Activated CD4-positive, alpha-beta memory T cell treated with anti-CD3 and anti-CD28 coated beads, Interleukin-2, amount 10 ng/mL, durations not matched to agents 7 days and 5 days (primary cell): ENCODE data around the gene COL16A1. TPM values are rescaled to one million over a fixed set of nuclear protein-coding genes. Genes with fewer than 3 reads are reported as not detected.

ENCODE experiments used
- CTCF ChIA-PET: fragments of 350-600 bp; sonication (Branson Sonifier 250); formaldehyde crosslinking; loops from one replicate; lab custom pipeline; 2021; ENCODE audit warnings: antibody characterized with exemption, inconsistent platforms; lab: Charles Lee
- POLR2A ChIA-PET: fragments of 350-600 bp; sonication (Branson Sonifier 250); formaldehyde crosslinking; loops from one replicate; lab custom pipeline; 2021; ENCODE audit warnings: antibody characterized with exemption; lab: Charles Lee
- DNase-seq: peaks from one replicate; pipeline ENCODE4 v3.0.0-alpha.2; 2020
- H3K27ac Mint-ChIP-seq: one replicate; pipeline ENCODE4 v1.8.0; 2021; ENCODE audit warnings: mild to moderate bottlenecking, mixed read lengths
- H3K27me3 Mint-ChIP-seq: one replicate; pipeline ENCODE4 v1.8.0; 2021; ENCODE audit warnings: mixed read lengths
- H3K36me3 Mint-ChIP-seq: one replicate; pipeline ENCODE4 v1.8.0; 2021; ENCODE audit warnings: low read depth, mixed read lengths
- H3K4me1 Mint-ChIP-seq: one replicate; pipeline ENCODE4 v1.8.0; 2021; ENCODE audit warnings: mixed read lengths
- H3K4me3 Mint-ChIP-seq: one replicate; pipeline ENCODE4 v1.8.0; 2021; ENCODE audit warnings: mild to moderate bottlenecking, mixed read lengths
- H3K9me3 Mint-ChIP-seq: one replicate; pipeline ENCODE4 v1.8.0; 2021; ENCODE audit warnings: mixed read lengths
- total RNA-seq, 2 experiments: library from RNA; stranded (reverse); gene quantifications; one replicate each; pipeline ENCODE4 v1.2.3, GENCODE V29; 2021

Gene COL16A1
- total RNA-seq, 2 experiments from 2014 or later: not detected

GRCh38 chr1:31687601-31688000, 16.2 kb downstream of the COL16A1 start:
- H3K27me3 Mint-ChIP-seq: peaks cover 23% of the 10 kb centered on the region
- H3K4me3 Mint-ChIP-seq: no peak overlapping the region
- no peaks in the 10 kb centered on the region for H3K9me3 Mint-ChIP-seq
- ChIA-PET POLR2A (no interaction called here), CTCF (no interaction called here)
- H3K36me3 Mint-ChIP-seq: no peaks in the 10 kb centered on the region
- no peak overlapping the region for H3K27ac Mint-ChIP-seq
- no peak for DNase-seq
- no peaks in the 10 kb centered on the region for H3K4me1 Mint-ChIP-seq

- no peaks in the 10 kb centered on the region for H3K4me1 Mint-ChIP-seq
- no peaks in the 10 kb centered on the region for H3K36me3 Mint-ChIP-seq
- no peak for DNase-seq
- H3K4me3 Mint-ChIP-seq: no peak overlapping the region
- H3K27ac Mint-ChIP-seq: no peak overlapping the region
- no peaks in the 10 kb centered on the region for H3K9me3 Mint-ChIP-seq
- peaks cover 26% of the 10 kb centered on the region for H3K27me3 Mint-ChIP-seq
- POLR2A ChIA-PET: no interaction called here
- CTCF ChIA-PET: no interaction called here
These were observed 18.0 kb downstream of the COL16A1 start for GRCh38 chr1:31685795-31686194.

- DNase-seq: no peak
- H3K4me3 Mint-ChIP-seq: no peak overlapping the region
- POLR2A ChIA-PET: no interaction called here
- no peak overlapping the region for H3K27ac Mint-ChIP-seq
- H3K27me3 Mint-ChIP-seq: peaks cover 27% of the 10 kb centered on the region
- H3K4me1 Mint-ChIP-seq: no peaks in the 10 kb centered on the region
- H3K9me3 Mint-ChIP-seq: no peaks in the 10 kb centered on the region
- CTCF ChIA-PET: no interaction called here
- H3K36me3 Mint-ChIP-seq: no peaks in the 10 kb centered on the region
These were observed 19.8 kb downstream of the COL16A1 start for GRCh38 chr1:31683997-31684396.

- POLR2A ChIA-PET: no interaction called here
- peaks cover 22% of the 10 kb centered on the region for H3K27me3 Mint-ChIP-seq
- no peaks in the 10 kb centered on the region for H3K36me3 Mint-ChIP-seq
- H3K9me3 Mint-ChIP-seq: no peaks in the 10 kb centered on the region
- H3K4me3 Mint-ChIP-seq: no peak overlapping the region
- H3K4me1 Mint-ChIP-seq: no peaks in the 10 kb centered on the region
- CTCF ChIA-PET: interaction anchor here (0.7 kb wide), 1 partner anchor 20 kb away, joined by 3 read pairs; no protein-coding TSS in a partner anchor
- DNase-seq: no peak
- H3K27ac Mint-ChIP-seq: no peak overlapping the region
These were observed 22.4 kb downstream of the COL16A1 start for GRCh38 chr1:31681415-31681814.

GRCh38 chr1:31679676-31680230, 24.1 kb downstream of the COL16A1 start:
- Mint-ChIP-seq H3K4me3 (no peak overlapping the region), H3K36me3 (no peaks in the 10 kb centered on the region), H3K27me3 (peaks cover 16% of the 10 kb centered on the region), H3K27ac (no peak overlapping the region), H3K4me1 (no peaks in the 10 kb centered on the region), H3K9me3 (no peaks in the 10 kb centered on the region)
- ChIA-PET CTCF (interaction anchor here (1.9 kb wide), 1 partner anchor 109 kb away, joined by 5 read pairs; no protein-coding TSS in a partner anchor), POLR2A (no interaction called here)
- DNase-seq: no peak

- H3K4me1 Mint-ChIP-seq: no peaks in the 10 kb centered on the region
- no peak overlapping the region for H3K27ac Mint-ChIP-seq
- CTCF ChIA-PET: interaction anchor here (1.9 kb wide), 1 partner anchor 110 kb away, joined by 5 read pairs; no protein-coding TSS in a partner anchor
- no peaks in the 10 kb centered on the region for H3K9me3 Mint-ChIP-seq
- H3K36me3 Mint-ChIP-seq: no peaks in the 10 kb centered on the region
- H3K4me3 Mint-ChIP-seq: no peak overlapping the region
- POLR2A ChIA-PET: interaction anchor here (1.0 kb wide), 1 partner anchor 34 kb away, joined by 4 read pairs; the partner anchor contains the start of gene PEF1
- H3K27me3 Mint-ChIP-seq: peaks cover 15% of the 10 kb centered on the region
- DNase-seq: no peak
These were observed 24.7 kb downstream of the COL16A1 start for GRCh38 chr1:31679091-31679490.

- POLR2A ChIA-PET: interaction anchor here (0.8 to 1.0 kb wide), 2 partner anchors 21 to 33 kb away, joined by 3 to 4 read pairs; partner anchors contain the start of gene PEF1
- no peak for DNase-seq
- Mint-ChIP-seq H3K4me3 (no peak overlapping the region), H3K36me3 (no peaks in the 10 kb centered on the region), H3K27me3 (peaks cover 15% of the 10 kb centered on the region), H3K4me1 (no peaks in the 10 kb centered on the region), H3K27ac (no peak overlapping the region), H3K9me3 (no peaks in the 10 kb centered on the region)
- CTCF ChIA-PET: interaction anchor here (1.9 kb wide), 1 partner anchor 110 kb away, joined by 5 read pairs; no protein-coding TSS in a partner anchor
These were observed 25.1 kb downstream of the COL16A1 start for GRCh38 chr1:31678681-31679080.

- CTCF ChIA-PET: interaction anchor here (1.9 kb wide), 2 partner anchors 14 to 111 kb away, joined by 4 to 5 read pairs; no protein-coding TSS in a partner anchor
These were observed 25.9 kb downstream of the COL16A1 start for GRCh38 chr1:31677949-31678348.

GRCh38 chr1:31677401-31677800, 26.4 kb downstream of the COL16A1 start:
- Mint-ChIP-seq H3K36me3 (no peaks in the 10 kb centered on the region), H3K9me3 (no peaks in the 10 kb centered on the region), H3K27ac (no peak overlapping the region), H3K27me3 (peaks cover 10% of the 10 kb centered on the region), H3K4me3 (no peak overlapping the region), H3K4me1 (no peaks in the 10 kb centered on the region)
- POLR2A ChIA-PET: no interaction called here
- CTCF ChIA-PET: interaction anchor here (1.9 kb wide), 2 partner anchors 13 to 112 kb away, joined by 4 to 5 read pairs; no protein-coding TSS in a partner anchor
- DNase-seq: no peak

More at GRCh38 chr1:31677949-31678348, 25.9 kb downstream of the COL16A1 start:
- no peaks in the 10 kb centered on the region for H3K36me3 Mint-ChIP-seq
- no peaks in the 10 kb centered on the region for H3K9me3 Mint-ChIP-seq
- H3K4me1 Mint-ChIP-seq: no peaks in the 10 kb centered on the region
- POLR2A ChIA-PET: interaction anchor here (0.8 to 1.0 kb wide), 2 partner anchors 22 to 33 kb away, joined by 3 to 4 read pairs; partner anchors contain the start of gene PEF1
- H3K27ac Mint-ChIP-seq: no peak overlapping the region
- peaks cover 15% of the 10 kb centered on the region for H3K27me3 Mint-ChIP-seq
- no peak overlapping the region for H3K4me3 Mint-ChIP-seq
- no peak for DNase-seq

- Mint-ChIP-seq H3K9me3 (no peaks in the 10 kb centered on the region), H3K36me3 (no peaks in the 10 kb centered on the region), H3K27ac (no peak overlapping the region), H3K4me1 (no peaks in the 10 kb centered on the region), H3K27me3 (peaks cover 14% of the 10 kb centered on the region), H3K4me3 (no peak overlapping the region)
- DNase-seq: no peak
- ChIA-PET CTCF (interaction anchor here (1.2 kb wide), 1 partner anchor 113 kb away, joined by 3 read pairs; no protein-coding TSS in a partner anchor), POLR2A (no interaction called here)
These were observed 28.1 kb downstream of the COL16A1 start for GRCh38 chr1:31675756-31676155.

GRCh38 chr1:31675161-31675560, 28.7 kb downstream of the COL16A1 start:
- ChIA-PET CTCF (interaction anchor here (1.2 kb wide), 1 partner anchor 114 kb away, joined by 3 read pairs; no protein-coding TSS in a partner anchor), POLR2A (no interaction called here)
- DNase-seq: no peak
- Mint-ChIP-seq H3K9me3 (no peaks in the 10 kb centered on the region), H3K27ac (no peak overlapping the region), H3K4me3 (no peak overlapping the region), H3K36me3 (no peaks in the 10 kb centered on the region), H3K4me1 (peaks cover 2% of the 10 kb centered on the region), H3K27me3 (peaks cover 17% of the 10 kb centered on the region)

GRCh38 chr1:31674626-31675025, 29.2 kb downstream of the COL16A1 start:
- Mint-ChIP-seq H3K4me3 (no peak overlapping the region), H3K27ac (no peak overlapping the region), H3K9me3 (no peaks in the 10 kb centered on the region), H3K27me3 (peaks cover 21% of the 10 kb centered on the region), H3K36me3 (no peaks in the 10 kb centered on the region), H3K4me1 (peaks cover 6% of the 10 kb centered on the region)
- ChIA-PET POLR2A (no interaction called here), CTCF (interaction anchor here (0.7 to 1.2 kb wide), 2 partner anchors 9 to 114 kb away, joined by 3 to 5 read pairs; no protein-coding TSS in a partner anchor)
- DNase-seq: no peak

GRCh38 chr1:31673433-31673832, 30.4 kb downstream of the COL16A1 start:
- H3K4me3 Mint-ChIP-seq: no peak overlapping the region
- no peak overlapping the region for H3K27ac Mint-ChIP-seq
- ChIA-PET CTCF (no interaction called here), POLR2A (no interaction called here)
- no peaks in the 10 kb centered on the region for H3K9me3 Mint-ChIP-seq
- H3K36me3 Mint-ChIP-seq: no peaks in the 10 kb centered on the region
- peaks cover 7% of the 10 kb centered on the region for H3K4me1 Mint-ChIP-seq
- DNase-seq: no peak
- H3K27me3 Mint-ChIP-seq: peaks cover 31% of the 10 kb centered on the region
